ENCODE measurements around the gene TICAM2.

TICAM2 gene

DNA sequence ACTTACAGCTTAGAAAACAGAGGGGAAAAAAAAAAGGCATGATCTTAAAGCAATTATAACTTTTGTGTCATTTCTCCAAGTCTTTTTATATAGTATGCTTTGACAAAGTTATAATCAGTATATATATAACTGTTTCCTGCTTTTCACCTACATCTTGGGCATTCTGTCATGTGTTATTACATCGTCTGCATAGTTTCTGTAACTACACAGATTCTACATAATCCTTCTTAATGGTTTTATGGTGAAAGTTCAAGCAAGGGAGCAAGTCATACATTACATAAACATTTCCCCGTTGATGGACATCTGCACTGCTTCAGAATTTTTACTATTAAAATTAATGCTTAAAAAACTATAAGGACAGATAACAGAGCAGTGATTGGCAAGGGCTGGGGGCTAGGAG is 69.8 kb downstream of the TICAM2 start:
- DNase-seq (ENCODE audit: low read depth in 2 of 2) = no peak

DNA sequence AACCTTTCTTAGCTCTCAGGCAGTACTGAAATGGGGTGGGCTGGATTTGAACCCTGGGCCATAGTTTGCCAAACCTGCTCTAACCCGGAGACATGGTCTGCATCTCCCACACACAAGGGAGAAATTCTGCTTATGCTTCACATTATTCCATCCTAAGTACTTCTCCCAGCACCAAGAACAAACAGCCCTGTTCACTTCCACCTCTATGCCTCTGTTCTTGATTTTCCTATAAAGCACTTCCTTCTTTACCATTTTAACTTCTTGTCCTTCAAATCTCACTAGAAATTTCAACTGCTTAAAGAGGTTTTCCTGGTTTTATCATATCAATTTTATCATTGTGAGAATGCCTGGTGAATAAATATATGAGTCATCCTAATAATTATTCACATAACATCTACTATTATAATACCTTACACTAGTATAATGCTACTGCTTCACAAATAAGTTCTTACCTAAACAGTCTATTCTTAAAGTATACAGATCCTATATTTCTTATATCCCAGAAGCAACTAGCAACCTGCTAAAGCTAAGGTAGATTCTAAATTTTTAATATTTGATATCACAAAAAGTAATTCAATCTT is 70.4 kb downstream of the TICAM2 start:
- no peak for DNase-seq (ENCODE audit: low read depth in 2 of 2)

DNA sequence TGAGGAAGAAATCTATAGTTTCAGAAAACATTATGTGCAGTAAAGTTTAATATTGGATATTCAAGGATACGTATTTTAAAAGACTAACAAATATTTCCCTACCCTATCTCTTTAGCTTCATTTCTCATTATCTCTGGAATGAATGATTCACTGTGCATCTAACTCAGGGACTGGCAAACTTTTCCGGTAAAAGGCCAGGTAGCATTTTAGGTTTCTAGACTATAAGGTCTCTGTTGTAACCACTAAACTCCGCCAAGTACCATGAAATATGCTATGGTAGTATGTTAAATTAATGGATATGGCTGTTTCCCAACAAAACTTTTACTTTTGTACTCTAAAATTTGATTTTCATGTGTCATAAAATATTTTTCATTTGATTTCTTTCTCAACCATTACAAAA is 70.9 kb downstream of the TICAM2 start:
- DNase-seq (ENCODE audit: low read depth in 2 of 2) = no peak

DNA sequence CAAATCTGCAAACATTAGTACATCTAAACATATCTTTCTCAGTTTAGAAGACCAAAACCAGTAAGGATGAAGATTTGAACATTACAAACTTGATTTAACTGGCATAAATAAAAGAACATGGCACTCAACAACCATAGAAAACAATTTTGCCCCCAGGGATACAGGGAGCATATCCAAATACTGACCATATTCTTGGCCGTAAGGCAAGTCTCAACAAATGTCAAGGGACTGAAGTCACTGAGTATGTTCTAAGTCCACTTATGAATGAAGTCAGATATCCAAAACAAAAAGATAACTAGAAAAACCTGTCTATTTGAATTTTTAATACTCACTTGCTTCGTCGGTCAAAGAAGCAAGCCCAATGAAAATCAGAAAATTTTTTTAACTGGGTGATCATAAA is 71.9 kb downstream of the TICAM2 start:
- DNase-seq (ENCODE audit: low read depth in 2 of 2) = no peak
